Fibroblast of the aortic adventitia (primary cell): Measurements from ENCODE around the gene ADAP2. TPM values are rescaled to one million over a fixed set of nuclear protein-coding genes. Genes with fewer than 3 reads are reported as not detected.
A peak's percentile ranks its signal among the peaks of the same experiment; 100 is the strongest.
"Not testable (repeated sequence)": the region's sequence is repeated elsewhere in the genome, so short reads cannot be mapped to it uniquely, and the experiment has no call there.

Source experiments
- DNase-seq: peaks from one replicate; pipeline ENCODE4 v3.0.0-alpha.2; 2010; ENCODE audit warnings: low read depth
- H3K4me3 ChIP-seq: 2 replicates; pipeline ENCODE4 v1.5.1; 2011; ENCODE audit warnings: low read depth, mild to moderate bottlenecking, control low read depth, low read length, moderate library complexity
- CTCF ChIP-seq: IDR thresholded peaks from 2 replicates; pipeline ENCODE4 v1.5.1; 2011; ENCODE audit warnings: mild to moderate bottlenecking, low read length, control low read depth, inconsistent platforms; ENCODE audit not compliant: insufficient read depth
- total RNA-seq: library from RNA; depleted of rRNA; stranded (reverse); fragments of >200 nt; gene quantifications from 2 replicates; pipeline ENCODE4 v1.2.3, GENCODE V29; 2012; ENCODE audit warnings: low replicate concordance

Gene ADAP2
- total RNA-seq, 1 donor: 0.27 TPM

- DNase-seq: peak; percentile 29
- no peak overlapping the region for H3K4me3 ChIP-seq
- TF ChIP-seq CTCF: no peak
Observed at GRCh38 chr17:30961209-30962188, 39.8 kb downstream of the ADAP2 start.

DNA sequence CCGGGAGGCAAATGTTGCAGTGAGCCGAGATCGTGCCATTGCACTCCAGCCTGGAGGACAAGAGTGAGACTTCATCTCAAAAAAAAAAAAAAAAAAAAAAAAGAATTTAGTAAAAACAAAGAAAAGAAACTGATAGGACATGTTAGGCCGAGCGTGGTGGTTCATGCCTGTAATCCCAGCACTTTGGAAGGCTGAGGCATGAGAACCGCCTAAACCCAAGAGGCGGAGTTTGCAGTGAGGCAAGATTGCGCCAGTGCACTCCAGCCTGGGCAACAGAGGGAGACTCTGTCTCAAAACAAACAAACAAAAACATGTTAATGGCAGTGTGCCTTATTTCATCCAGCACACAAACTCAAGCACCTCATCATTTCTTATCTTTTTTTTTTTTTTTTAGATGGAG is 42.6 kb downstream of the ADAP2 start:
- not testable (repeated sequence) for DNase-seq, H3K4me3 ChIP-seq

DNA sequence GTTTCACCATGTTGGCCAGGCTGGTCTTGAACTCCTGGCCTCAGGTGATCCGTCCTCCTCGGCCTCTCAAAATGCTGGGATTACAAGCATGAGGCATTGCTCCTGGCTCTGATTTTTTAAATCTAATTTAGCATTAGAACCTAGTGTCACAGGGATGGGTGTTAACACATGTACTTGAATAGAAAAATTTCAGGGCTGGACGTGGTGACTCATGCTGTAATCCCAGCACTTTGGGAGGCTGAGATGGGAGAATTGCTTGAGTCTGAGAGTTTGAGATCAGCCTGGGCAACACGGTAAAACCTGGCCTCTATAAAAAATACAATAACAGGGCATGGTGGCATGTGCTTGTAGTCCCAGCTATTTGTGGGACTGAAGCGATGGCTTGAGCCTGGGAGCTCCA is 43.1 kb downstream of the ADAP2 start:
- no peak overlapping the region for H3K4me3 ChIP-seq
- no peak for TF ChIP-seq CTCF
- DNase-seq: peak; percentile 31

DNA sequence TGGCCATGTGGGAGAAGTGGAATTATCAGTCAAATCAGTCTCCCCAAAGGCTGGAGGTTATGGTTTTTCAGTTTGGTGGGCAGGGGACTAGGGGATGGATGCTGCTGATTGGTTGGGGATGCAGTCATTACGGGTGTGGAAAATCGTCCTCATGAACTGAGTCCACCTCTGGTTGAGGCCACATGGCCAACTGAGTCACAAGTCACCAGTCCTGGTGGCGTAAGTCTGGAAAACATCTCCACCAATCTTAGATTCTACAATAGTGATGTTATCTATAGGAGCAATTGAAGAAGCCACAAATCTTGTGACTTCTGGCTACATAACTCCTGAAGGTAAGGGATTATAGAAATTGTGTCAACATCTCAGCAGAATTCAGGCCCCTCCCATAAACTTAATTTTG is 43.9 kb downstream of the ADAP2 start:
- no peak overlapping the region for H3K4me3 ChIP-seq
- DNase-seq: no peak
- TF ChIP-seq CTCF: no peak

DNA sequence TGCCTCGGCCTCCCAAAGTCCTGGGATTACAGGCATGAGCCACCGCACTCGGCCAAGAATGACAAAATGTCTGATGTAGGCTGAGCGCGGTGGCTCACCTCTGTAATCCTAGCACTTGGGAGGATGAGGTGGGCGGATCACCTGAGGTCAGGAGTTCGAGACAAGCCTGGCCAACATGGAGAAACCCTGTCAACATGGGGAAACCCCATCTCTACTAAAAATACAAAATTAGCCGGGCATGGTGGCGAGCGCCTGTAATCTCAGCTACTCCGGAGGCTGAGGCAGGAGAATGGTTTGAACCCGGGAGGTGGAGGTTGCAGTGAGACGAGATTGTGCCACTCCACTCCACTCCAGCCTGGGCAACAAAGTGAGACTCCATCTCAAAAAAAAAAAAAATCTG is 46.2 kb downstream of the ADAP2 start:
- not testable (repeated sequence) for DNase-seq, H3K4me3 ChIP-seq

DNA sequence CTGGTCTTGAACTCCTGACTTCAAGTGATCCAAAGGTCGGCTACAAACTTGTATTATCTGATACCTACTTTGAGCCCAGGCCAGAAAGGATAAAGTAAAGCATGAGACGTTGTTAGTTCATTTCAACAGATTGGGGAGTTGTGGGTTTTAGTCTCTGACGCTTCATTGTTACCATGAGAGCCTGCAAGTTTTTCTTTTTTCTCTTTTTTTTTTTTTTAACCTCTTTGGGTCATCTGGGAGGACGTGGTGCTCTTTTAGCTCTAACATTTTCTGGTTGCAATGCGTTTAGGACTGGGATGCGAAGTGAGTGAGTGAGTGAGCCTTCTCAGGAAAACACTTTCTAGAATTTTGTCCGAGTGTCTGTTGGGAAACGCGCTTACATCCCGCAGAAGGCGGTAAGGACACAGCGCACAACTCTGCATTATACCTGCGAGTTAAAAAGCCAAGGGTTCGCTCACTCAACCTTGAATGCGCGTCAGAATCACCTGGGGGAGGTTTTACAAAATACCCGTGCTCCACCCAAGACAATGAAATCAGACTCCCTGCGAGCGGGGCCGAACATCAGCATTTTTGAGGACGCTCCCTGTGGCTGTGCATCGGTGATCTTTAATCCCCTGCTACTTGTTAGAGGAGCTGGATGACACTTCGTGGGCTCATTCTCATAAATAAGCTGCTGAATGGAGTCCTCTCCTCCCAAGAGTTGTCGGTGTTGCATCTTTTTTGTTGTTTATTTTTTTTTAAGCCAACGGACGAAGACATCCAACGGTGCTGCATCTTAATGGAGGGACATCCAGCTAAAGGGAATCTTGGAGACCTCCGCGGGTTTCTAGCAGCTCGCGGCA is 48.5 kb downstream of the ADAP2 start:
- DNase-seq: peak; percentile 62
- H3K4me3 ChIP-seq: peak overlapping the region; percentile 74
- peak; percentile 73 for TF ChIP-seq CTCF

- H3K4me3 ChIP-seq: peak within 1 kb of the TSS; percentile 74
- peak; percentile 87 for DNase-seq
- TF ChIP-seq CTCF: peak; percentile 23
Observed at GRCh38 chr17:30970831-30971567, 49.3 kb downstream of the ADAP2 start, which contains the start of gene RNF135. RNF135 (plus strand) TSS chr17:30971039; CDS start chr17:30971074, 35 bp downstream.
